Activated CD4-positive, alpha-beta T cell treated with anti-CD3 and anti-CD28 coated beads for 48 hours (primary cell): ENCODE results near the gene SOX6.

Source experiments
- DNase-seq: peaks from one replicate; pipeline ENCODE4 v3.0.0-alpha.2; 2020

Gene SOX6

DNA sequence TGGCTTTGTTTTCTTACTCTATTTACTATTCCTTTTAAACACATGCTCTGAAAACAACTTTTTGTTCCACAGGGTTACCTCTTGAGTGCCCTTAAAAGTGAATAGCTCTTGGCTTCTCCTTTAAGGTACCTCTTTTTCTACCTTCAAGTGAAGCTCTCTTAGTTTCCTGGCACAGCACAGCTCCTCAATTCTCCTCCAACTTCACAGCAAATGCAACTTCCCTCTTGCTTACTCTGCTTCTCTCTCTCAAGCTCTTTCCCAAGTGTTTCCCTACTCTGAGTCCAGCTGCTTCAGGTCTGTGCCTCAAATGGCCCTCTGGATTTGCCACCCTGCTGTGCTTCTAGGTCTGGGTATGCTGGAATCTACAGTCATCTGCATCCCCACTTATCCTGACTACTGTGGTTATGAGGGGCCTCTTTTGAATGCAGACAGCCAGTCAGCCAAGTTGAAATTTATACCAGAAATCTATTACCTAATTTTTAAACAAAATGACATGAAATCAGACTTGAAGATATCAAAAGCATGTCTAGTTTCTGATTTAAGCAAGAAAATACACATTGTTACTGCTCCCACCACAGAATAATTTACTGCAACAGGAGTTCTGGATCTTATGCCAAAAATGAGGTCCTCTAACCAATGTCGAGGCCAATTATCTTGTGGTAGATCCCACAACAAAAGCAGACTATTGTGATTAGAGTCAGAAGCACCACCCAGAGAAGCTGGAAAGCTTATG lies 371.1 kb downstream of the SOX6 start:
- no peak for DNase-seq

DNA sequence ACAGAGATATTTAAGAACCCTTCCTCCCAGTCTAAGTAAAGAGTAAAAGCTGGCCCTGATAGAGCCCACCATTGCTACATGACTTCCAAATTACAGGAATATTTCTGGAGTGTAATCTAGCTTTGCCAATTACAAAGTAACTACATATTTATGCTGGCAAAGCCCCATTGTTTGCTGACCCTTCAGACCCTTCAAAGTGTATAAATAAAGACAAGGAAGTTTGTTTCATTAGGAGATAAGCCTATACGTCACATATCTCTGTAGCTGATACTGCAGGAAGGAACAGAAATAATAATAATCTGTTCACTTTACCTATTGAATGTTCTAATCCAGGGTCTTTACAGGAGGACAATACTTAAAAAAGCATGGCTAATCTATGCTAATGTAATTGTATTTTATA lies 375.1 kb downstream of the SOX6 start:
- DNase-seq = no peak

DNA sequence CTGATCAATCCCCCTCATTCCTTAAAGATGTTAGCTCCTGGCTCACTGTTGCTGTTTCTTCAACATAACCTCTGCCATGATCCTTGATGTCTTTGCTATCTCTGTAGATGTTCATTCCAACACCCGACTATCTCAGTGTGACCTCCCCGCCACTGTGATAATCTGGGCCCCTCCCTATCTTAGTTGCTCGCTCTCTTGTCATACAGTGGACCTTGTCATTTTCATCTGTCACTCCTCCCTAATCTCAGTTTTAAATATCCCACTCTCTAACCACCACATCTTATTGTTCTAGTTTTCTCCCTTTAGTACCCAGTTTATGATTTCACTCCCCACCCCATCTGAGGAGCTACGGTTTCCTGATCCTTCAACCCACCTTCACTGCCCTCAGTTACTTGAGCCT lies 379.2 kb downstream of the SOX6 start:
- DNase-seq = no peak

DNA sequence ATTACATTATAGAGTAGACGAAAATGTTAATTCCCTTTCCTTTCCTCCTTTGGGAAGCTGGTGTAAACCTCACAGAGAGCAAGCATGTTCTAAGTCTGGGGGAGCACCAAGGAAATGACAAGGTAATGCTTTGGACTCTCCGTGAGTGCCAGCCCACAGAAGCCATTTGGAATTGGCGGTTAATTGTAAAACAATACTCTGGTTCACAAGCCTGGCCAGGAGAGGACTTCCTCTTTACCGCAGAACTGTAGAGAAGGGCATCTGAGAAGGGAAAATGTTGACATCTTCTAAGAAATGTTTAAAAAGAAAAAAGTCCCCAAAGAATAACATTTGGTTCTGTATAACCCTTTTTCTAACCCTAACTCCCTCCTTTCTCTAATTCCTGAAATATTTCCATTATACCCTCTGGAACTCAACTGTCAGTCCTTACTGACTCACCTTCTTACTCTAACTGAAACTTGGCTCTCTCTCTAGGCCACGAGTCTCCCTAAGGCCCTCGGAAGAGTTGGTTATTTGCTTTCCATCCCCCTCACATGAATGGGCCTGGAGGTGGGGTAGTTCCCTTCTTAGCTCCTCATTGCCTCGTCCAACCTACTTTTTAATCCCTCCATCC lies 379.8 kb downstream of the SOX6 start:
- no peak for DNase-seq

DNA sequence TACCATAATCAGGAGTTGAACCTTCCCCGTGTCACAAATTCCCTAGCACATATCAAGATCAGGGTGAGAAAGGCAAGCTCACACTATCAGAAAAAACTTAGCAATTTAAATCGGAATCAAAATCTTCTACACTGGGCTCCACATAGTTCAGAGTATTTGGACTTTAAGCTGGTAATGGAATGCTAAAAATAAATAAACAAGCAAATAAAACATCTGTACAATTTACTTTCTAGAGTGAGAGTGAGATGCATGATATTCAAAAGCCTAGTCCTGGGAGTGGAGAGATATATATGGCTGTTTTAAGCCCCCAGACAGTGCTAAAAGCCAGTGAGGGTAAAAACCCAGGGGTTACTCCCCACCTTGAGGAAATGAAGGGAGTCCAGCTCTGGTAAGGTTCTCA lies 380.6 kb downstream of the SOX6 start:
- no peak for DNase-seq

DNA sequence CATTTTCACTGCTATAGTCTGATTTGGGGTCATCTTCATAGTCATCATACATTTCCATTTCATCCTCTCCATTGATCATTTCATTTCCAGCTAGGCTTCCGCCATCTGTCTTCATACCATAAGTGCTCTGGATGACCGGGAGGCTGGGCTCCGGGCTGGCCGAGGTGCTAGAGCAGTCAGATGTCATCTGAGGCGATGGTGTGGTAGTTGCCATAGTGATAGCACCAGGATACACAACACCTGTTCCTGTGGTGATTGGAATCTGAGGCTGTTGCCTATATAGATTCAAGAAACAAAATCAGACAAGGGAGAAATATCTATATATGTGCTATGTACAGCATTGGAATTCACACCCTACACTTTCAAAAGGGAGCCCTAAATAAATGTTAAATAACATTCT lies 383.5 kb downstream of the SOX6 start:
- no peak for DNase-seq

DNA sequence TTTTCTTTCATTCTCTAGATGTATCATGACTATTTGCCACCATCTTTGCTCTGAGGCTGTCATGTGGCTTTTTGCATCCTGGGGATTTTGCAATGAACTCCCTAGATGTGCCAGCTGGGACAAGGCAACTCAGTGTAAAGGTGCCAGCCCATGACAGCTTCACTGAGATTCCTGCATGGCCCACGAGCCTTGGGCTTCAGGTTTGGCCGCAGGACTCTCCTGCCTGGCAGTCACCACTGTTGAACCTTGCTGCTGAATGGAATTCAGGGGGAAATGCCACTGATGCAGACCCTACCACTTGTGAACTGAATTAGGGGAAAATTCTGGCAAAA lies 385.2 kb downstream of the SOX6 start:
- no peak for DNase-seq

DNA sequence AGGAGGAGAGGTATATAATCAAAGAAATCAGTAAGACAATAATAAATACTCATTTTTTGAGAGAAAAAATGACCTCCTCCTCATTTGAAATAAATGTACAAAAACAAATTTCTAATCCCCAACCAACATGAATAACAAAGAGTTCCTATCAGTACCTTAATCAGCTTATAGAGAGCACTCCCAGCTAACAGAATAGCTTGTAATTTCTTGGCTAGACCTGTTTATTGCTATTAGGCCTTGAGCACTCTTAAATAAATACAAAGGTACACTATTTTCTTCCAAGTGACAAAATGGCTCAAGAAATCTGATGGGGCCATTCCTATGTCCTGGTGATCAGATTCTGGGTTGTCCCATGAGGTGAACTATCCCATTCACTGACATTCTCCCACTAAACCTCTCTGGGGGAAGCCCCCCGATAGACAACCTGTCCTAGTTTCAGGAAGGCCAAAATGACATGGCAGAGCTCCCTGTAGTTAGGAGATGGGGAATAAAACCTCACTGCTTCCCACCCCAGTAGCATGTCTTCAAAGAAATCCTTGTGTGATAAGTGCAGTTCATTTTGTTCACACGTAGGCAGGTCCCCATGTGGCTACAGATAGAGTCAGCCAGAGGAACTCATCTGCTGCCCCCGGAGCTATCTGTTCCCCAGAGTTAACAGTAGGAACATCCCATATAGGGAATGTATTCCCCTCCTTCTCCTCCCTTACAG lies 385.7 kb downstream of the SOX6 start:
- DNase-seq = no peak

DNA sequence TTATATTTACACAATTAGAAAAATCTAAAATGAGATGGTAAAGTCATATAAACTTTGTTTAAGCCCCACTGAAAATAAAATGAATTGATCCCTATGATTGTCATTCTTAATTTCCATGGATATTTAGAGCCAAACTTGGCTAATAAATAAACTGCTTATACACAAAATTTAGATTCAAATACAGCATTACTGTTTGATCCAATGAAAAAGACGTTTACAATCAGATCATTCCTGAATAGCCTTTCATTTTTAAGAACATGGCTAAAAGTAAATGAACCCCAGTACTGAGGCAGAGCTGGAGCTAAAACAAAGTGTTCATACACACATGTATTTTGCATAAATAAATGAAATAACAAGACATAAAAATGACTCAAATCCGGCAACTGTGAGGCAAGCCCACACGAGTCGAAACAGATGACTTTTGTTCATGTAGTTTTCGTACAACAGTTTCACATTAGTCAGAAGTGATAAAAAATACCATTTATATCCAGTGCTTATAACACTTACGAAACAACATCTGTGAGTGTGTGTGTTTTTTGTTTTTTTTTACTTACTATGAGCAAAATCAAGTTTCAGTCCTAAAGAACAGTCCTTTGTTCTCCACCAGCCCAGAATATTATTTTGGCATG lies 386.5 kb downstream of the SOX6 start:
- DNase-seq = no peak

DNA sequence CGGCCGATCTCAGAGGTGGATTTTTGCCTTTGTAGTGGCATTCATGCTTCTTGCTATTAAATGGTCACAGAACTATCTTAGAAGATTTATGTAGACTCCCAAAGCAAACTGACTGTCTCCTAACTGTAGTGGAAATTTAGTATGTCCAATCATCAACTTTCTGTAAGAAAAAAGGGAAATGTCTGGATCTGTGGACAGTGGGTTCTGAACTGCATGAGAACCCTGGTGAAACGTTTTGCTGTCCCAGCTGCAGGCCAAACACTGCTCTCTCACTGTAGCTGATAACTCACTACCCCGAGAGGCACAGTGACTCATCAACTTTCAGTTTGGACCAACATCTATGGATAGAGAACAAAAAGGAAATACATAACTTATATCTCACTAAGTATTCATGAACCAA lies 387.1 kb downstream of the SOX6 start:
- no peak for DNase-seq

DNA sequence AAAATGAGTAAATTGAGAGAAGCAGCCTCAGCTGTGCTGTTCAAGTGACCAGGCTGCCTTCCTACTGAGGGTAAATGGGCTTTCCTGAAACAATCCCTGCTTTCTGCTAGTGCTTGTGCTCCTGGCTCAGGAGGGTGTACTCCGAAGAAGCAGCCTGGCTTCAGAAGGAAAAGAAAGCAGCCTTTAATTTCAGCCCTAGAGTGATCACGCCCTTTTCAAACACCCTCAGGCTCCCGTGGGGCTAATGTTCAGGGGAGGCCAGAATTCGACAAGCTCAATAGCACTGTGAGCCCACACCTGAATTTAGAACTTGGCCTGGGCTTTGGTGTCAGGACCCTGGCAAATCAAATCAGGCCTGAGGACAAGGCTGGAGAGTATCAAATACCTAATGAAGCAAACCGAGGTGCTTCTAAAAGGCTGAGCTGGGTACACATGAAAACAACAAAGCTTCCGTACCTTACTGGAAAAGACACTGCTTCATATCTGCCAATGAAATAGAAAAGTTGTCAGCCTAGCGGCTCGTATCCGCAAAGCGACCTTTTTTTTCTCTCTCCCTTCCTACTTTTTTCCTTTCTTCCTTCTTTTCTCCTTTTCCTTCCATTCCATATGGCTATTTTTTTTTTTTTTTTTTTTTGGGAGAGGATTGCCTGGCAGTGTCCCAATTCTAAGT lies 387.8 kb downstream of the SOX6 start:
- no peak for DNase-seq

DNA sequence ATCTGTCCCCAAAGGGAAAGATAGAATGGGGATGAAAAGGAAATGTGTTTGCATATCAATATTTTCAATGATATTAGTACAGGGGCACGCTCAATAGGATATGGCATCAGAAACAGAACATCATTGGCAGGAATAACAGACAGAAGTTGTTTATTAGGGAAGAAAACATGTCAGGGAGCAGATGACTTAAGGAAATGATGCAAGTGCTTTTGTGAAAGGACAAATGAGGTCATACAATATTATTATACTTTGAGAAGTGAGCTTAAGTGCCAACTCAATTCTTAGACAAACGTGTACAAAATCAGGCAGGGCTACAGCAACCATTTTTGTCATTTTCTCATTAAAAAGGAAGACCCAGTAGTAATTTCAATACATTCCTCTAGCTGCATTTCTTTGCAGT lies 388.4 kb downstream of the SOX6 start:
- no peak for DNase-seq

DNA sequence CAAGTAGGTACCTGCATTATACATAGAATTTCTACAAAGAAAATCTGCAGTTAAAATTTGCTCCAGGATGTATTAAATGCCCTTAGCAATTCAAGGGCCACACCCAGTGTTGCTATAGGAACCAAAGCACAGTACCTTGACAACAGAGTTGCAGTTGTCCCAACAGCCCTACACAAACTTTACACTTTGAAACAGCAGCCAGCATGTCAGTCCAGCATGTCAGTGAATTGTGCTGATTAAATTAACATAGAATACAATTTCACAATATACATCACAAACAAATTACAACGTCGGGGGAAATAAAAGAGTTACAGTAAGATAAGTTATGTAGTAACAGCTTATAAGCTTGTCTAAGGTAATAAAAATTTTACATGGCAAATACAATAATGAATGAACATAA lies 389.2 kb downstream of the SOX6 start:
- DNase-seq = no peak

DNA sequence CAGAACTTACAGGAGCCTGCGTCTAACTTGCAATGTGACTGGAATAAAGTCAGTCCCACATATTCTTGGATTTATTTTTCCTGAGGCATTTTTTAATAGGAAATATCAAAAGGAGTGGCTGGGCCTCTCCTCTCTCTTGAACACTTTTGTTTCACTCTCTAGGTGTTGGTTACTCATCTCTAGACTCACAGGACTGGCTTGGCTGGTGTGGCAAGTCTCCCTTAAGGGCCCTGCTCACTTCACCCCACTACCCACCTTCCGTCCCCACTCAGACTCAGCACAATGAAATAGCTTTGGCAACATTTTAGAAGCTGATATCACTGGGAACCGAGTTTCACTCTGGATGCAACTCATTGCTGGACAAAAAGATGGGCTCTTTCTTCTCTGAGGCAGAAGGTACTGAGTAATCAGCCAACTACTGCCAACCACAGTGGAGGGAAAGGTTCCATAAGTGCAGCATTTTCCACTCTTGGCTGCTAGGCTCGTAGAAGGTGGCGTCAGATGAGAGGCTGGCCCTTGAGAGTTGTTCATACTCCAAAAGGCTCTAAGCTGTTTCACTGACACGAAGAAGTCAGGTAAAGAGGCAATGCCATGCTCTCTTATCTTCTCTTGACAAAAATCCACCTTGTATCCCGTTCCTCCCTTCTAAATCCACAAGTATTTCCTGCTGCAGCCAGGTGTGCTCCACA lies 390.6 kb downstream of the SOX6 start:
- DNase-seq = no peak

DNA sequence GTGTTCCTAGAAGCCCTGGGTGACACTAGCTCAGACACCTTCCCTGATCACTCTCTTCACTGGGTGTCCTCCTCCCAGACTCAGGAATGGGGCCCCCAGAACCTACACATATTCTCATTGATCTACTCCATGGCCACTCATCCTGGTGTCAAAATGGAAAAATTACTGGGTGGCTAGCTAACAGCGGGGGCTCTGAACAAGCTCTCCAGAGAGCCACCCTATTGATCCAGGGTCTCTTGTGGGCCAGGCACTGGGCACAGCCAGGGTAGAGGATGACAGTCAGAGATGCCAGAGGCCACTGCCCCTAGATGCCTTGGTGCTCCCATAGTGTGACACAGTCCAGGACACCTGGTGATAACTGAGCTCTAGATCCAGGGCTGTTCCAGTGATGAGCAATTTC lies 393.1 kb downstream of the SOX6 start:
- DNase-seq = no peak

DNA sequence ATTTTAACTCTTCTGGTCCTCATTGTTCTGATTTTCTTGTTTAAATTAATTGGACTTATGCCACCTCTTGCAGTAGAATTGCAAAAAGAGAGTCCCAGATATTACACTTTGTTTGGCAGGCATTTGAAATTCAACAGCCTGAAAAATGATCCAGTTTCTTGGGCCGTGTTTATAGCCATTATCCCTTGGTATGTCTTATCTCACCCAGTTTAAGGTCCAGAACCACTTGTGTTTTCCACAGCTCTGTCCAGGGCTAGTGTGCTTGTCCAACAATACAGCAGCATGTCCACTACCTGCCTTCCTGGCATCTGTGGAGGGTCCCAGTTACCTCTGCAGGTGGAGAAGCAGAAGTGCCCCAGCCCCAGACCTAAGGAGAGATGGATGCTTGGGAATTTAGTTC lies 397.4 kb downstream of the SOX6 start:
- no peak for DNase-seq

DNA sequence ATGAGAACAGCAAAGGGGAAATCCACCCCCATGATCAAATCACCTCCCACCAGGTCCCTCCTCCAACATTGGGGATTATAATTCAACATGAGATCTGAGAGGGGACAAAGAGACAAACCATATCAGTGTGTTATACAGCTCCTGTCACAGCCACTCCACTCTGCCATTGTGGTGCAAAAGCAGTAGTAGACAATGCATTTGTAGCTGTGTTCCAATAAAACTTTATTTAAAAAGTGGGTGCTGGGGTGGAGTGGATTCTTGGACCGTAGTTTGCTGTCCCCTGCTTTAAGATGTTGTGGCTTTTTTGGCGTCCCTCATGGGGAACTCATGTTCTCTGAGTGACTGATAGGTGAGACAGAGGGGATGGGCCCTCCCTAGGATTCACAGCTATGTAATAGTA lies 399.1 kb downstream of the SOX6 start:
- no peak for DNase-seq

DNA sequence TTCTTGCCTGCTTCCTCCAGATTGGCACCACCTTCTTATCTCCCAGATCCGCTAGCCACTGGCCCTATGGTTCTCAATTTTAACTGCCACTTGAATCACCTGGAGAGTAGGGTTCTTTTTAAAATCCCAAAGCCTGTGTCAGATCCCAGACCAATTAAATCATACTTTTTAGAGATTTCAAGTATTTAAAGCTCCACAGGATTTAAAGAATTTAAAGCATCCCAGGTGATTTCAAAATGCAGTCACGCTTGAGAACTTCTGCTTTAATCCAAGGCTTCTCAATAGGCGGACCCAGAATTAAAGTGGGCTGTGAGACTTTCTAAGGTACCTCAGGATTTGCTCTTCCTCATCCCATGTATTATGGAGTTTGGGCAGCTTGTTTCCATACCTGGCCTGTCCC lies 400.0 kb downstream of the SOX6 start:
- DNase-seq = no peak

DNA sequence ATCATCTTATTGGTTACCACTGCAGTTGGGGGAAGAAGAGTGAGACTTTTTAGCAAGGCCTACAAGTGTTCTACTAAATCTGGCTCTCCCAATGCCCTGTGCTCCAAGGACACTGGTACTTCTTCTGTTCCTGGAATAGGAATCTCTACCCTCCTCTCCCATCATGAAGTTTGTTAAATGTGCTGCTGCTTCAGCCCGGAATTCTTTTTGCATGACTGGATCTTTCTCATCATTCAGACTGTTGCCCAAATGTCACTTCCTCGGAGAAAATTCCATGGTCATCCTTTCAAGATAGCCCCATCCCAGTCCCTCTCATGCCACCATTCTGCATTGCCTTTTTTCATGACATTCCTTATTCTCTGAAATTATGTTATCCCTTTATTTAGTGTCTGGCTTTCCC lies 400.8 kb downstream of the SOX6 start:
- DNase-seq = no peak

DNA sequence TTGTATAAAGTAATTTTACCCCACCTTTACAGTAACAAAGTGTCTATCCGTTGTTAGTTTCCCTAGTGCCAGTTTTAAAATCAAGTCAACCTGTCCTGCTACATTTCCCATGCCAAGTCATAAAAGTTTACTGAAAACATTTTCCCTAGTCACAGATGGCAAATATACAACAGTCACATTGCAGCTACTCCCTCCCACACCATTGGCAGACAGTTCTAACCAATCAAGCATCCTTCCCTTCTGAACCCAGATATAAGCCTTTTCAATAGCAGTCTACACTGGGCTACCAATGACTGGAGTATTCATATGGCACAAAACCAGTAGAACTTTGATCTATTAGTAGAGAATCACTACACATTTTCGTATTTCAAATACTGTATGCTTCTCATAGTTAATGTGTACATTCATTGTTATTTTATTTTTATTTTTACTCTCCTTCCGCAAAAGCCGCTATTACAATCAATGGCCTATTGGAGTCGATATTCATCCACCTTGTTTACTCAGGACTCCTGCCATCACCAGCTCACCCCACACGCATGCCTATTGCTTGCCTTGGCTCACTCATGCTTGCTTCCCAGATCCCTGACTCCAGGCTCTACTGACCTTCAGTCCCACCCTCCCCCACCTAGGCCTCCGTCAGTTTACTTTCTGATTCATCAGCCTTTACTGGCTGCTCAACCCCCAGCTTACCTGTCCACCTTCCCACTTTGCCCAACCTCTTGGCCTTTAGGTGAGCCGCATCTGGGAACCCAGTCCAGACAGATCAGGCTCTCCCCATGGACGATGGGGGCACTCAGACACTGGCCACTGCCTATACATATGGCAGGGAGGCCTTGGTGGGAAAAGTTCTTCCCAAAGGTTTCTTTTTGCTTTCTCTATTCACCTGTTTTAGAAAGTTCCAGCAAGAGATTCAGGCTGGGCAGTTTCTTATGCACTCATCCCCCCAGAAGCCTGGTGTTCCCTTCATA lies 408.4 kb downstream of the SOX6 start:
- no peak for DNase-seq

DNA sequence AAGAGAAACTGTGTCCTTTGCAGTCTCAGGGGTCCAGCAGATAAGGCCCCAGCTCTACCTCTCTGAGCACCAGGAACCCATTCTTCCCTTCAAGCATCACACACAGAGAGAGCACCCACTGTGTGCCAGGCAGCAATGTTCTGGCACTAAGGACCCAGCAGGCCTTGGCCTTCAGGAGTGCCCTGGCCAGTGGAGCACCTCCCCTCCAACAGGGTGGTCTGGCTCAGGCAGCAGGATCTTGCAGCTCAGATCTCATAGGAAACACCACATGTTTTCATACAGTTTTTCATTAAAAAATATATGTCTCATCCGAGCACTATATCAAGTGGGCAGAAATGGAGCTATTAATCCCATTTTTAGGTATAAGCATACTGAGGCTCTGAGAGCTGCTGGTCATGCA lies 410.6 kb downstream of the SOX6 start:
- DNase-seq = no peak

DNA sequence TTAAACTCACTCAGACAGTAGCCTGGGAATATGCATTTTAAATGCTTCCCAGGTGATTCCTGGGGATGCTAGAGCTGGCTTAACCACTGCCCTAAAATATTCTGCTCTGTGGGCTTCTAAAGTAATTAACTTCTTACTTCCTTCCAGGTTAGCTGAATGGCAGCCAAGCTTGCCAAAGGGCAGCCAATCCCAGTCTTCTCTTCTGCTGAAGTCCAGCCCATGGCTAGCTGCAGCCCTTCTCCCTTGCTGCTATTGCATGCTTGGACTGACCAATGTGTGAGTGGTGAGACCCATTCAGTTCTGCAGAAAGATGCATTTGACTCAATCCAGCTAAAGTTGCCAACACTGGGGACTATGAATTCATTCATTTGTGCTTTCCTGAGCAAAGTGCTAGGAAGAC lies 411.9 kb downstream of the SOX6 start:
- no peak for DNase-seq
